Umbilical cord (tissue), 2 donors: ENCODE results near the gene AMN. TPM values are rescaled to one million over a fixed set of nuclear protein-coding genes. Genes with fewer than 3 reads are reported as not detected.

ENCODE experiments used
- DNase-seq: peaks from one replicate; pipeline ENCODE4 v3.0.0-alpha.2; 2015; ENCODE audit warnings: low spot score
- total RNA-seq: library from RNA; depleted of rRNA; stranded (reverse); fragments of >200 nt; gene quantifications from one replicate; pipeline ENCODE4 v1.2.3, GENCODE V29; 2014; ENCODE audit warnings: low replicate concordance; ENCODE audit not compliant: insufficient read depth

The AMN gene
- total RNA-seq, 1 donor from 2014 or later: not detected

- DNase-seq: peak; percentile 33
Observed at GRCh38 chr14:102927878-102928411, 5.5 kb downstream of the AMN start.

GRCh38 chr14:102928412-102929240, 6.2 kb downstream of the AMN start:
- peak; percentile 61 for DNase-seq

- DNase-seq: no peak
Observed at GRCh38 chr14:102929241-102930137, 7.0 kb downstream of the AMN start.

GRCh38 chr14:102930138-102930752, 7.8 kb downstream of the AMN start:
- DNase-seq: no peak

GRCh38 chr14:102930753-102931579, 8.5 kb downstream of the AMN start:
- DNase-seq: no peak

- no peak for DNase-seq
Observed at GRCh38 chr14:102931580-102932285, 9.3 kb downstream of the AMN start.

GRCh38 chr14:102932484-102933248, 10.2 kb downstream of the AMN start:
- no peak for DNase-seq

GRCh38 chr14:102933618-102934231, 11.3 kb downstream of the AMN start:
- DNase-seq: no peak

GRCh38 chr14:102935756-102936155, 13.3 kb downstream of the AMN start:
- DNase-seq: no peak

GRCh38 chr14:102937331-102938175, 15.1 kb downstream of the AMN start:
- no peak for DNase-seq

GRCh38 chr14:102938191-102938590, 15.7 kb downstream of the AMN start:
- no peak for DNase-seq

GRCh38 chr14:102939329-102939728, 16.9 kb downstream of the AMN start:
- DNase-seq: no peak

- DNase-seq: no peak
Observed at GRCh38 chr14:102939820-102940561, 17.5 kb downstream of the AMN start.

GRCh38 chr14:102940729-102941362, 18.4 kb downstream of the AMN start:
- no peak for DNase-seq

- no peak for DNase-seq
Observed at GRCh38 chr14:102941419-102942011, 19.1 kb downstream of the AMN start.

GRCh38 chr14:102942069-102942468, 19.6 kb downstream of the AMN start:
- no peak for DNase-seq
